Fibroblast of villous mesenchyme (primary cell): Measurements from ENCODE around the gene TGM2. TPM values are rescaled to one million over a fixed set of nuclear protein-coding genes. Genes with fewer than 3 reads are reported as not detected.

ENCODE experiments used
- DNase-seq: peaks from one replicate; pipeline ENCODE4 v3.0.0-alpha.2; 2010; ENCODE audit warnings: low read depth
- H3K4me3 ChIP-seq: 2 replicates; pipeline ENCODE4 v1.5.1; 2011; ENCODE audit warnings: low read depth, mild to moderate bottlenecking, low read length
- CTCF ChIP-seq: IDR thresholded peaks from 2 replicates; pipeline ENCODE4 v1.5.1; 2012; ENCODE audit warnings: low read depth, mild to moderate bottlenecking, low read length; ENCODE audit not compliant: insufficient read depth
- total RNA-seq: library from RNA; depleted of rRNA; stranded (reverse); fragments of >200 nt; gene quantifications from 2 replicates; pipeline ENCODE4 v1.2.3, GENCODE V29; 2012

The TGM2 gene
- total RNA-seq, 1 donor = 2,020 TPM

- H3K4me3 ChIP-seq = no peak overlapping the region
- TF ChIP-seq CTCF = no peak
- no peak for DNase-seq
Measured at GRCh38 chr20:38203337-38203980, 38.4 kb upstream of the TGM2 start.

GRCh38 chr20:38202982-38203293 is 37.9 kb upstream of the TGM2 start:
- DNase-seq = no peak
- TF ChIP-seq CTCF = no peak
- H3K4me3 ChIP-seq = no peak overlapping the region

- TF ChIP-seq CTCF = no peak
- no peak for DNase-seq
Measured at GRCh38 chr20:38202153-38202981, 37.3 kb upstream of the TGM2 start.

GRCh38 chr20:38201356-38201755 is 36.3 kb upstream of the TGM2 start:
- no peak for TF ChIP-seq CTCF
- H3K4me3 ChIP-seq = no peak overlapping the region
- peak; percentile 81 for DNase-seq

More at GRCh38 chr20:38202153-38202981, 37.3 kb upstream of the TGM2 start:
- H3K4me3 ChIP-seq = no peak overlapping the region

GRCh38 chr20:38200646-38201045 is 35.6 kb upstream of the TGM2 start:
- no peak for TF ChIP-seq CTCF
- DNase-seq = no peak
- no peak overlapping the region for H3K4me3 ChIP-seq

GRCh38 chr20:38199501-38200390 is 34.7 kb upstream of the TGM2 start:
- TF ChIP-seq CTCF = no peak
- no peak for DNase-seq
- H3K4me3 ChIP-seq = no peak overlapping the region
